HG03280 (cell line): ENCODE results near the gene MRTFB.
"Not testable (repeated sequence)": the region's sequence is repeated elsewhere in the genome, so short reads cannot be mapped to it uniquely, and the experiment has no call there.

Experiments used
- ATAC-seq: cut with Tn5 transposase; IDR thresholded peaks from one replicate; pipeline ENCODE4 v1.9.1; 2021; ENCODE audit warnings: mild to moderate bottlenecking, moderate library complexity; ENCODE audit not compliant: unreplicated experiment

MRTFB gene, protein sequence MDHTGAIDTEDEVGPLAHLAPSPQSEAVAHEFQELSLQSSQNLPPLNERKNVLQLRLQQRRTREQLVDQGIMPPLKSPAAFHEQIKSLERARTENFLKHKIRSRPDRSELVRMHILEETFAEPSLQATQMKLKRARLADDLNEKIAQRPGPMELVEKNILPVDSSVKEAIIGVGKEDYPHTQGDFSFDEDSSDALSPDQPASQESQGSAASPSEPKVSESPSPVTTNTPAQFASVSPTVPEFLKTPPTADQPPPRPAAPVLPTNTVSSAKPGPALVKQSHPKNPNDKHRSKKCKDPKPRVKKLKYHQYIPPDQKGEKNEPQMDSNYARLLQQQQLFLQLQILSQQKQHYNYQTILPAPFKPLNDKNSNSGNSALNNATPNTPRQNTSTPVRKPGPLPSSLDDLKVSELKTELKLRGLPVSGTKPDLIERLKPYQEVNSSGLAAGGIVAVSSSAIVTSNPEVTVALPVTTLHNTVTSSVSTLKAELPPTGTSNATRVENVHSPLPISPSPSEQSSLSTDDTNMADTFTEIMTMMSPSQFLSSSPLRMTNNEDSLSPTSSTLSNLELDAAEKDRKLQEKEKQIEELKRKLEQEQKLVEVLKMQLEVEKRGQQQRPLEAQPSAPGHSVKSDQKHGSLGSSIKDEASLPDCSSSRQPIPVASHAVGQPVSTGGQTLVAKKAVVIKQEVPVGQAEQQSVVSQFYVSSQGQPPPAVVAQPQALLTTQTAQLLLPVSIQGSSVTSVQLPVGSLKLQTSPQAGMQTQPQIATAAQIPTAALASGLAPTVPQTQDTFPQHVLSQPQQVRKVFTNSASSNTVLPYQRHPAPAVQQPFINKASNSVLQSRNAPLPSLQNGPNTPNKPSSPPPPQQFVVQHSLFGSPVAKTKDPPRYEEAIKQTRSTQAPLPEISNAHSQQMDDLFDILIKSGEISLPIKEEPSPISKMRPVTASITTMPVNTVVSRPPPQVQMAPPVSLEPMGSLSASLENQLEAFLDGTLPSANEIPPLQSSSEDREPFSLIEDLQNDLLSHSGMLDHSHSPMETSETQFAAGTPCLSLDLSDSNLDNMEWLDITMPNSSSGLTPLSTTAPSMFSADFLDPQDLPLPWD

DNA sequence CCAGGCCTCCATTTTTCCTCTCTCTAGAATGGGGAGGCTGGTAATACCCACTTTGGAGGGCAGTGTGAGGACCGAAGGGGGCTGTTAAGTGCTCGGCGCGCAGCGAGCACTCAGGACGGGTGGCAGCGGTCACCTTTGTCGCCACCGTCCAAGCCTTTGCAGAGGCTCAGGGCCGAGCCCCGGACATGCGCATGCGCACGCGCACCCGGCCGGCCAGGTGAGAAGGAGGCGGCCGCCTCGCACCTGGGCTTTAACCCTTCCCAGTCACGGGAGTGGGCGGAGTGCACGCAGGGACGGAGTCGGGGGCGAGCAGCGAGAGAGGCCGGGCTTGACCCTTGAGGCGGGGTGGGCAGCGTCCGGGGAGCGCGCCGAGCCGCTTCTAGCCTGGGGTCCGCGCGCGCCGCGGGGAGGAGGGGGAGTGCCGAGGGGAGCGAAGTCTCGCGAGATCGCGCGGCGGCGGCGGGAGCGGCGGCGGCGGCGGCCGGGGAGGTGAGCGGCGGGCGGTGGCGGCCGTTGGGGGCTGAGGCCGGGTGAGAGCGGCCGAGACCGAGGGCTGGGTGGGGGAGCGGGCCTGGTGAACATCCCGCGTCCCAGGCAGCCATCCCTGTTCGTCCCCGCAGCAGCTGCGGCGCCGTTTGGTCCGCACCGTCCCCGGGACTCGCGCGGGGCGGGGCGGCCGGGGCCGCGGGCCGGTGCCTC lies at the start of gene MRTFB:
MRTFB (plus strand) TSS at position 443 of the 699 bp plus-strand sequence. CDS start 69,288 bp downstream, outside the sequence.
- peak; percentile 86 for ATAC-seq

DNA sequence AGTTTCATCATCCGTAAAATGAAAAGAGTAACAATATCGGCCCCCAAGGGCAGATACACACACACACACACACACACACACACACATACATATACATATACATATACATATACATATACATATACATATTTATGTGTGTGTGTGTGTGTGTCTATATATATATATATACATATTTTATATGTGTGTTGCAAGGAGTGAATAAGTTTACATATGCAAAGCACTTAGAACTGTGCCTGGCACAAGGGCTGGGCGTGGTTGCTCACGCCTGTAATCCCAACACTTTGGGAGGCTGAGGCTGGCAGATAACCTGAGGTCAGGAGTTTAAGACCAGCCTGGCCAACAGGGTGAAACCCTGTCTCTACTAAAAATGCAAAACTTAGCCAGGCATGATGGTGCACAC lies 47.6 kb upstream of the MRTFB start:
- not testable (repeated sequence) for ATAC-seq

DNA sequence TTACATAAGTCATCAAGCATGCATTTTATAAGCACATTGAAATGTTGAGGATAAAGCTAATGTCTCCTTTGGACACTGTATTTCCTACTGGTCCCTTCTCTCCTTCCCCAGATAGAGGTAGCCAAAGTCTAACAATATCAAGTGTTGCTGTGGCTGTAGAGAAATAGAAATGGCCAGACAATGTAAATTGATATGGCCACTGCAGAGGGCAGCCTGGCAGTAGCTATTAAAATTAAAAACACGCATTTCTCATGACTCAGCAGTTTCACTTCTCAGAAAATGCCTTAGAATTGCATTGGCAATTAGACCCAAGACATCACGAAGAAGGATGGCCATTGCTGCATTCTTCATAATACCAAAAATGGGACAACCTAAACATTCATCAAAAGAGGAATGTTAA lies 46.8 kb upstream of the MRTFB start:
- ATAC-seq = no peak

DNA sequence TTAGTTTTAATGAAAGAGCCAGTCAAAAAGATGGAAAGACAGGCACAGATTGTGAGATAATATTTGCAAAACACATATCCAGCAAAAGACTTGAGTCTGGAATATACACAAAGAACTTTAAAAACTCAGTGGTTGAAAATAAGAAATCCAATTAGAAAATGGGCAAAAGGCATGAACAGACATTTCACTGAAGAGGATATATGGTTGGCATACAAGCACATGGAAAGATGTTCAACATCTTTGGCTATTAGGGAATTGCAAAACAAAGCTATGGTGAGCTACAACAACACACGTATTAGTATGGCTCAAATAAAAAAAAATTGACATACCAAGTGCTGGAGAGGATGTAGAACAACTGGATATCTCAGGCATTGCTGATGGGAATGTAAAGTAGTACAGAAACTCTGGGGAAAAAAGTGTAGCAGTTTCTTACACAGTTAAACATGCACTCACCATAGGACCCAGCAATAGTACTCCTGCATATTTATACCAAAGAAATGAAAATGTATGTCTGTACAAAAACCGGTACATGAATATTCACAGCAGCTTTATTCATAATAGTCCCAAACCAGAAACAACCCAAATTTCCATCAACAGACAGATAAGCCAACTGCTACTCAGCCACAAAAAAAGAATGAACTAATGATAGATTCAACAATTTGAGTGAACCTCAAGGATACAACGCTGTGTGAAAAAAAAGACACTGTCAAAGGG lies 44.4 kb upstream of the MRTFB start:
- ATAC-seq = no peak

DNA sequence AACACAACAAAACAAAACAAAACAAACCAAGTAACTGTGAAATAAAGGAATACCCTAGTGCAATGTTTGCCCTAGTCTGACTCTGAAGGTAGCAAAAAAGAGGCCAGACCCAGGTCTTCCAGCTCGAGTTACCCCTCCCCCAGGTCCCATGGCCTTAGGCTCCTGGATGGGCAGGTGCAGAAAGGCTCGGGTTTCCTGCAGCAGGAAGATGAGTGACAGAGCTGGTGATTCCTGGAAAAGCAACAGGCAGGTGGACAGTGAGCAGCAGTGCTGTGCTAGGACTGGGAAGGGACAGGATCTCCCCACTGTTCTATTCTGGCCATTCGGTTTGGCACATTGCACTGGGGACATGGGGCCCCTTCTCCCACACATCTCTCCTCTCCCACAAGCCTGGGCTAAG lies 42.9 kb upstream of the MRTFB start:
- ATAC-seq = no peak

DNA sequence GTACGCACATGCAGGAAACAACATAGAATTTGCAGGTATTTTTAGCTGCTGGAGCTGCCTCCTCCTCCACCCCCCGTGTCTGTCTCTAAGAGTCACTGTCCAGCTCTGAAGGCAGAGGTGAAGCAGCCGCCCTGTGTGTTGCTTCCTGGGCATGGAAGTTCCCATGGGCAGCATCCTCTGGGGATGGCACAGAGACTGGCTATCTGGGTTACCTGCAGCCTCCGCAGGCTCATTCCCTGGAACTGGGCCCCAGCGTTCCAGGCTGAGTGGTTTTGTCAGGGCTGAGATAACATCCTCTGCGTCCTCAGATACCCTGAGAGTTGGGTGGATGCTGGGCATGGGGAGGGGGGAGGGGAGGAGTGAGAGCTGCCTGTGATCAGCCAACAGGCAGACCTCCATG lies 41.5 kb upstream of the MRTFB start:
- ATAC-seq = no peak

DNA sequence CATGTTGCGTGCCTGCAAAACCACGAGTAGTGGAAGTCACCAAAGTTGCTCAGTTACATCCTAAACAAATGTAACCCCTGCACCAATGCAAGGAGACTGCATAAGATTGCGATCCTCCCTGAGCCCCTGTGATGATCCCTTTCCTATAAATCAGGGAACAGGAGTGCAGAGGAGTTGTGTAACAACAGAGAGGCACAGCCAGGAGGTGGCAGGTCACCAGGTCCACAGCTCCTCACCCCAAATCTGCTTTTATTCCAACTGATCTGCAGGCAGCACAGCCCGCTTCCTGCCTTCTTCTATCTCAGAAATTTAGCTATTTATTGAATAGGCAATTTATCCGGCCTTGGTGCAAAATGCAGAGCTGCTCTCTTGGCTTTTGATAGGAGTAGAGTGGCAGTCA lies 36.0 kb upstream of the MRTFB start:
- ATAC-seq = no peak

DNA sequence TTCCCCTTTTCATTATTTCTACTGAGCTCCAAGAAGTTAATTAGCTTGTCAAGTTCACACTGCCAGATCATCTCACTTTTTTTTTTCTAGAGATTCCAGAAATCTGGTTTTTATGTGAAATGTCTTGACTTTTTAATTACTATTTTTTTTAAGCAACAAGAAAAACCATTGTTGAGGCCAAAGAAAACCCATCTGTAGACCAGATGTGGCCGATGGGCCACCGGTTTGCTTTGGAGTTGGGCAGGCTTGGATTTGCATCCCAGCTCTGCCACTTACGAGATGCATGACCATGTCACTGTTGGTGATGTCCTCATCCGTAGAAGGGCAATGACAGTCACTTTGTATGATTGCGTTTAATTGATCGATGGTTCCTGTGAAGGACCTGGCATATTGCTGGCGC lies 34.2 kb upstream of the MRTFB start:
- ATAC-seq = no peak

DNA sequence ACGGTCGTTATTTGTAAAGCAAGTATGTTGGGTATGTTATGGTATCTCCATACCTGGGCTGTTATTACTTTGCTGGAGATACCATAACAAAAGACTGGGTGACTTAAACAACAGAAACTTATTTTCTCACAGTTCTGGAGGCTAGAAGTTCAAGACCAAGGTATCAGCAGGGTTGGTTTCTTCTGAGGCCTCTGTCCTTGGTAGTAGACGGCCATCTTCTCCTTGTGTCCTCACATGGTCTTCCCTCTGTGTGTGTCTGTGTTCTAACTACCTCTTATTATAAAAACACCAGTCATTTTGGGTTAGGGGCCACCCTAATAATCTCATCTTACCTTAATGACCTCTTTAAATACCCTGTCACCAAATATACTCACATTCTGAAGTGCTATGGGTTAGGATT lies 33.2 kb upstream of the MRTFB start:
- ATAC-seq = no peak

DNA sequence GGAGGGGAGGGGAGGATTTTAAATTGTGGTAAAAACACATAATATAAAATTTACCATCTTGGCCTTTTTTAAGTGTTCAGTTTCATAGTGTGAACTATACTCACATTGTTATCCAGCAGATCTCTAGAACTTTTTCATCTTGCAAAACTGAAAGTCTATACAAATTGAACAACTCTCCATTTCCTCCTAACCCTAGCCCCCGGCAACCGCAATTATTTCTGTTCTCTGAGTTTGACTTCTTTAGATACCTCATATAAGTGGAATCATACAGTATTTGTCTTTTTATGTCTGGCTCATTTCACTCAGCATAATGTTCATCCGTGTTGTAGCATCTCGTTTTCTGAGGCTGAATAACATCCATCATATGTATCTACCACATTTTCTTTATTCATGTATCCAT lies 30.0 kb upstream of the MRTFB start:
- no peak for ATAC-seq

DNA sequence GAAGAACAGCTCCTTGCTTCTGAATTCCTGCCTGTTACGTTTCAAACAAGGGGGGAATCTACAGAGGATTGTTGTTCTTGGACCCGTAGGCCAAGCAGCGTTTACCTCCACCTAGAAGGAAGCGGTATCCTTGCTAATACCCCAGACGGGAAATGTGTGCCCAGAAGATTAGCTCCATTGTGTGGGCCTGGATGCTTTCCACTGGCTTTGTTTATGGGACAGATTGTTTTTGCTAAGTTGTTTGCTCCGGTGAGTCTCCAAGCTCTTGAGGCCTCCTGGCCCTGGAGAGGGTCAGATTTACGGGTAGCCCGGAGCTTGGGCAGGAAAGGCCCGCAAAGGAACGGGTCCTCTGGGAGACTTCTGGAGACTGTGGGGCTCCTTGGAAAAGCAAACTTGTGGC lies 28.4 kb upstream of the MRTFB start:
- ATAC-seq = no peak

DNA sequence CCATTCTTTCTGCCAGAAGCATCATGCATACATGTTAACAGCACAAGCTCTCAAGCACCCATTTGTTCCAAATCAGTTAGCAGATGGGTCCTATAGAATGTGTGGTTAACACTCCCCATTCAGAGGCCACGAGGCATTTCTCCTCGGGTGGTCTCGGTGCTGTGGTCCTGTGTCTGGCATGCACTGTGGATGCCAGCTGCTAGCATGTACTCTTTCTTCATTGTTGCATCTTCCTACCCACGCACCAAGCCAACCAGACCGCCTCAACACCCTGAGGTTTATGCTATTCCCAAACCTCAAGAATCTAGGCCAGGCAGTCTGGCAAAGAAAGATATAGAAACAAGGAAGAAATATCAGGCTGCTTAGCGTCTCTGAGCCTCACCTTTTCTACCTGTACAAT lies 27.8 kb upstream of the MRTFB start:
- no peak for ATAC-seq

DNA sequence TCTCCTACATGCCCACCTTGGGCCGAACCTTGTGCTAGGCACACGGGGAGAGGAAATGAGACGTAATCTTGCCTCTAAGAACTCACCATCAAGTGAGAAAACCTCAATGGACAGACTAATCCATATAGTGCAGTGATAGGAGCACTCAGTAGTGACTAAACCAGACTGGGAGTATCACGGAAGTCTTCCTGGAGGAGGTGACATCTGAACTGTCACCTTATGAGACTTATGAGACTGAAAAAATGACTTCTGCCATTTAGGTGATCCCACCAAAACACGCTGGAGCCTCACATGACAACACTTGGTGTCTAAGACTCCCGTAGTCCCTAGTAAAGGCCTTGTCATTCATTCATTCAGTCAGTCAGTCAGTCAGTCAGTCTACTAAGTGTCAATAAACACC lies 27.3 kb upstream of the MRTFB start:
- ATAC-seq = no peak

DNA sequence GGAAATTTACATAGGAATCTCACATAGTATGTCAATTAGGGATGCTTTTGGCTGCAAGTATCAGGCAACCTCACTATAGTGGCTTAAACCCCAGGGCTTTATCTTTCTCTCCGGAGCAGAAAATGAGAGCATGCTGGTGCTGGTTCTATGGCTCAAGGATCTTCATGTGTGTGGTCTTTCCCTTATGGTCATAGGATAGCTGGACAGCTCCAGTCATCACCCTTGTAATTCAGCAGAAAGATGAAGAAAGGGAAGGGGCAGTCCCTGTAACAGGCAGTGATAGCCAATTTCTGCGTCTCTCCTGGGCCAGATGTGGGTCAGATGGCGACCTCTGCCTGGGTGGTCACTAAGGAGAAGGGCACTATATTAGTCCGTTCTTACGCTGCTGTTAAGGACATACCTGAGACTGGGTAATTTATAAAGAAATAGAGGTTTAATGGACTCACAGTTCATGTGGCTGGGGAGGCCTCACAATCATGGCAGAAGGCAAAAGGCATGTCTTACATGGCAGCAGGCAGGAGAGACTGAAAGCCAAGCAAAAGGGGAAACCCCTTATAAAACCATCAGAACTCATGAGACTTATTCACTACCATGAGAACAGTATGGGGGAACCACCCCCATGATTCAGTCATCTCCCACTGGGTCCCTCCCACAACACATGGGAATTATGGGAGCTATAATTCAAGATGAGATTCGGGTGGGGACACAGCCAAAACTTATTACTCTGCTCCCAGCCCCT lies 23.8 kb upstream of the MRTFB start:
- ATAC-seq = not testable (repeated sequence)

DNA sequence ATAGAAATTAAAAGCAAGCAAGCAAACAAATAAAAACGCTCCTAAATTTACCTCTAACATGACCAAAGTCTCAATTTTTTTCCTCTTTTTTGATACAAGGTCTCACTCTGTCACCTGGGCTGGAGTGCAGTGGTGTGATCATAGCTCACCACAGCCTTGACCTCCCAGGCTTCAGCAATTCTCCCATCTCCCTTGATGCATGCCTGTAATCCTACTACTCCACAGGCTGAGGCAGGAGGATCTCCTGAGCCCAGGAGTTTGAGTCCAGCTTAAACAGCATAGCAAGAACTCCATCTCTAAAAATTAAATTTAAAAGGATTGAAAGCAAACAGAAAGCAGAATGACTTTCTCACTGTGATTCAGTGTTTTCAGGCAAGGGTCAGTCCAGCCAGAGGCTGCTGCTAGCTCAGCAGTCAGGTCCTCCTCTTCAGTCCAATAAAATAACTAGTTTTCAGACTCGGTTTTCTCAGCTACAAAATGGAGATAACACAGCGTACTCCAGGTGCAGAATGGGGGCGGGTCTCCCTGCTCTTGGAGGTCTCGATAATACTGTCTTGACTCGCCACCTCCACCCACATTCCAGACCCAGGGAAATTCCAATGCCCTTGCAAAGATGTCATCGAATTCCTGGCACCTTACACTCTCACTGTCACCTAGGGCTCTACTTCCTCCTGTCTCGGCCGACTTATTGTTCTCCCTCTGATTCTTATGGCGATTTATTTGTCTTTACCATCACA lies 20.7 kb upstream of the MRTFB start:
- ATAC-seq = no peak

DNA sequence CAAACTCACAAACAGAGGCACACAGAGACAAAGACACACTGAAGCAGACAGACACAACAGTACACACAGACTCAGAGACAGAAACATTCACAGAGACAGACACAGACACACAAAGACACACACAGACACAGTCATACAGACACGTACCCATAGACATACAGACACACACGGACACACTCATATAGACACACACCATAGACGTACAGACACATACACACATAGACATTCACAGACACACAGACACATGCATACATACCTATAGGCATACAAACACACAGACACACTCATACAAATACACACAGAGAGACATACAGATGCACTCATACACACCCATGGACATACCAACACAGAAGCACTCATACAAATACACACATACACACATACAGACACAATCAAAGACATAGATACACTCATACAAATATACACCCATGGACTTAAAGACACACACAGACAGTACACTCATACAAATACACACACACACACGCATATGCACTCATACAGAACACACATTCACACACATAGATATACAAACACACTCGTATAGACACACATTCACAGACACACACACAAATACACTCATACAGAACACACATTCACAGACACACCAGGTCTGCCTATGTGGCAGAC lies 19.9 kb upstream of the MRTFB start:
- ATAC-seq = no peak

DNA sequence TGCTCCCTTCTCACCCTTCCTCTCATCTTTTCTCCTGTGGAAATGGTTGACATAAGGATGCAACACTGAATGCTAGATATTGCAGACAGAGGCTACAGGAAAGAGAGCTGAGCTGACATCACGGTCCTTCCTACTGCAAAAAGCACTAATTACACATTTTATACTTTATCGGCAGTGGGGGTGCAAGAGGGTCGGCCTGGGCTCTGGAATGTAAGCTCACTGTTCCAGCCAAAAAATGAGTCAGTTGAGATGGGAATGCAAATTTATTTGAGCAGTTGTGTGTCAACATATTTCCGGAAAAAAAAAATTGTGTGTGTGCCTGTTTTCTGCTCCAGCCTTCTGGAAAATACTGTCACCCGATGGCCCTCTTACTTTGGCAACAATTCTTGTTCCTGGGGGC lies 14.1 kb upstream of the MRTFB start:
- no peak for ATAC-seq

DNA sequence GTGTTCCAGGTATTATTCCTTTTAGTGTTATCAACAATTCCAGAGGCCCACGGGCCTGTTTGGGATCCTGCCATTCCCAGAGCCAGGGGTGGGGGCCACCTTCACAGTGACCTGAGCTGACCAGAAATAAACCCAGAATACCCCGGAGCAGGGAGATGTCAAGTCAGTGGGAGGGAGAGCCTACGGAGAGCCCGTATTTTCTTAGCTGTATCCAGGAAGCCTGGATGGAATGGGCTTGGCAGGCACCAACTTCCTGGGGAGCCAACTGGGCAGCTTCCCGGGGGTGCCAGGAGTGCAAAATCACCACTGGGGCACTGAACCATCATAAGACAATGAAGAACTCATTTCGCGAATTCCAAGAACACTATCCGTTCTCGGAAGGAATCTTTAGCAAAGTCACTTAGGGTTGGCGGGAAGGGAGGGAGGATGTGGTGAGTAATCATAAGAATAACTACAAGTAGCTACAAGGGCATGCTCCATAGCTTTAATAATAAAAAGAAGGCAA lies 13.2 kb upstream of the MRTFB start:
- no peak for ATAC-seq
